ENCODE measurements around the gene SNX25.
"Not testable (repeated sequence)": the region's sequence is repeated elsewhere in the genome, so short reads cannot be mapped to it uniquely, and the experiment has no call there.

Gene SNX25

DNA sequence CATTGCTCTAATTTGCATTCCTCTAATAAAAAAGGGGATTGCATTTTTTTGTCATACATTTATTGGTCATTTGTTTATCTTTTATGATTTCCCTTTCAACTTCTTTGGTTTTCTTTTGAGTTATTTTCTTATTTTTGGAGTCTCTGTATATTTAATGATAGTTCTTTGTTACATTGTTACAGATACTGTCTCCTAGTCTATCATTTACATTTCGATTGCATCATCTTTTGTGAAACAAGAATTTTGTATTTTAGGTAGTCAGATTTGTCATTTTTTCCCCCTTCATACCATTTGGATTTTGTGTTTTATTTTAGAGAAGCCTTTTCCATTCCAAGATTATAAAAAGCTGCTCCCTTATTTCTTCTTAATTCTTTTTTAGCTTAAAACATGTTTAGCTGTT lies 37.1 kb downstream of the SNX25 start:
- no peaks in the 10 kb centered on the region for H3K27me3 ChIP-seq (ENCODE audit: insufficient read depth, low read length)
- H3K36me3 ChIP-seq (ENCODE audit: insufficient read depth, low read length): no peaks in the 10 kb centered on the region
- no peak overlapping the region for H3K4me3 ChIP-seq (ENCODE audit: low read length)
- H2AFZ ChIP-seq (ENCODE audit: low read depth, low read length): no peak overlapping the region
- H3K4me1 ChIP-seq (ENCODE audit: insufficient read depth, low read length): no peaks in the 10 kb centered on the region
- H3K9me3 ChIP-seq (ENCODE audit: low read length): peaks cover 2% of the 10 kb centered on the region

DNA sequence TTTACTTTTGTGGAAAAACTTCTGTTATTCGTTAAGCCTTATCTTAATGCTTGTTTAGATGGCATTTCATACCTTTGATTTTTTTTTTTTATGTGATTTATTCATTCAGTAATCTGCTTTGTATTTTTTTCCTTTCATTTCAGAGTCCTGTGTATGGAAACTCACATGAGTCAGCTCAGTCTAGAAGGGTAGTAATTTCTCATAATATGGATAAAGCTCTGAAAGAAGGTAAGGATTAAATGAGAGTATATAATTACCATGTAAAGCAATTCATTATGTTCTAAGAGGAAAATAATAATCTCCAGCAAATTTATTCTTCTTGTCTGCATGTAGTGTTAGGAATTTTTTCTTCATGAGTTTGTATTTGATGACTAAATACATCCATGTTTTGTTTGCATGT lies 37.8 kb downstream of the SNX25 start:
- Histone ChIP-seq H3K36me3 (ENCODE audit: insufficient read depth, low read length) (no peaks in the 10 kb centered on the region), H3K9me3 (ENCODE audit: low read length) (peaks cover 2% of the 10 kb centered on the region), H3K4me3 (ENCODE audit: low read length) (no peak overlapping the region), H2AFZ (ENCODE audit: low read depth, low read length) (no peak overlapping the region), H3K4me1 (ENCODE audit: insufficient read depth, low read length) (no peaks in the 10 kb centered on the region), H3K27me3 (ENCODE audit: insufficient read depth, low read length) (no peaks in the 10 kb centered on the region)

DNA sequence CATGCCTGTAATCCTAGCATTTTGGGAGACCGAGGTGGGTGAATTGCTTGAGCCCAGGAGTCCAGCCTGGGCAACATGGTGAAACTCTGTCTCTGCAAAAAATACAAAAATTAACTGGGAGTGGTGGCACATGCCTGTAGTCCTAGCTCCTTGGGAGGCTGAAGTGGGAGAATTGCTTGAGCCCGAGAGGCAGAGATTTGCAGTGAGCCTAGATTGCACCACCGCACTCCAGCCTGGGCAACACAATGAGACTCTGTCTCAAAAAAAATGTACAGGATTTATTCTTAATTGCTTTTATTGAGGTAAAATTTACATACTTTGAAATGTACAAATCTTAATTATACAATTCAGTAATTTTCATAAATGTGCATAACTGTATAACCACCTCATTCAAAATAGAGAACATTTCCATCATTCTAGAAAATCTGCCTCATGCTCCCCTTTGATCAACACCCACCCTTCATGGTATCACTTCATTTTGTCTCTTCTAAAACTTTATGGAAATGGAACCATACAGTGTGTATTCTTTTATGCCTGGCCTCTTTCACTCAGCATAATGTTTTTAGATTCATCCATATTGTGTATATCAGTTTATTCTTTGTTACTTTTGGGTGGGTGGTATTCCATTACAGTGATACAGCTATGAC lies 39.1 kb downstream of the SNX25 start:
- peaks cover 2% of the 10 kb centered on the region for H3K9me3 ChIP-seq (ENCODE audit: low read length)
- no peaks in the 10 kb centered on the region for H3K4me1 ChIP-seq (ENCODE audit: insufficient read depth, low read length)
- H3K4me3 ChIP-seq (ENCODE audit: low read length): no peak overlapping the region
- no peaks in the 10 kb centered on the region for H3K27me3 ChIP-seq (ENCODE audit: insufficient read depth, low read length)
- H2AFZ ChIP-seq (ENCODE audit: low read depth, low read length): no peak overlapping the region
- H3K36me3 ChIP-seq (ENCODE audit: insufficient read depth, low read length): no peaks in the 10 kb centered on the region

DNA sequence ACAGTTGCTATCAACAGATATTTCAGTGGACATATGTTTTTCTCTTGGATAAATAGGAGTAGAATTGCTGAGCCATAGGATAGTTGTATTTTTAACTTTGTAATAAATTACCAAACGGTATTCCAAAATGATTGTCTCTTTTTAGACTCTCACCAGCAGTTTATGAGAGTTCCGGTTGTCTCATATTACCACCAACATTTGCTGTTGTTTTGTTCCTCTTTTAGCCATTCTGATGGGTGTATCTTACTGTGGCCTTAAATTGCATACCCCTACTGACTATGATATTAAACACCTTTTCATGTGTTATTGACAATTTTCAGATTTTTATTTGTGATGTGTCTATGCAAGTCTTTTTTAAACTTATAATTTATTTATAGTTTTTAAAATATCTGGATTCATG lies 39.7 kb downstream of the SNX25 start:
- H2AFZ ChIP-seq (ENCODE audit: low read depth, low read length): no peak overlapping the region
- no peaks in the 10 kb centered on the region for H3K36me3 ChIP-seq (ENCODE audit: insufficient read depth, low read length)
- H3K4me1 ChIP-seq (ENCODE audit: insufficient read depth, low read length): no peaks in the 10 kb centered on the region
- H3K27me3 ChIP-seq (ENCODE audit: insufficient read depth, low read length): no peaks in the 10 kb centered on the region
- peaks cover 2% of the 10 kb centered on the region for H3K9me3 ChIP-seq (ENCODE audit: low read length)
- no peak overlapping the region for H3K4me3 ChIP-seq (ENCODE audit: low read length)

DNA sequence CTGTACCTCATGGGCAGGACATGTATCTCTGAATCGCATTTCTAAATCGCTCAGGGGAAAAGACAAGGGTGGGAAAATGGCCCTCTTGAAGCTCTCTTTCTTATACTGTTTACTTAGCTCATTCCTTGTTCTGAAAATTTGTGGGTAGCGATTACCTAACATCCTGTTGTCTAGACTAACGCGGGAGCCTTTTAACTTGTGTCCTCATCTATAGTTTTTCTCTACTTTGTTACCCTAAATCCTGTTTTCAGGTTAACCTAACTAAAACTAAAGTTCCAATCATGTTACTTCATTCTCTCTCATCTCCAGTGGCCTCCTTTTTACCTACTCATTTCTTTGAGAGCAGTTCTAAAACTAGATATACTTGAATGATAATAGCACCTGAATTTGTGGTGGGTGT lies 45.0 kb downstream of the SNX25 start:
- no peaks in the 10 kb centered on the region for H3K27me3 ChIP-seq (ENCODE audit: insufficient read depth, low read length)
- no peaks in the 10 kb centered on the region for H3K4me1 ChIP-seq (ENCODE audit: insufficient read depth, low read length)
- H3K4me3 ChIP-seq (ENCODE audit: low read length): no peak overlapping the region
- peaks cover 2% of the 10 kb centered on the region for H3K36me3 ChIP-seq (ENCODE audit: insufficient read depth, low read length)
- H3K9me3 ChIP-seq (ENCODE audit: low read length): peaks cover 2% of the 10 kb centered on the region
- H2AFZ ChIP-seq (ENCODE audit: low read depth, low read length): no peak overlapping the region

DNA sequence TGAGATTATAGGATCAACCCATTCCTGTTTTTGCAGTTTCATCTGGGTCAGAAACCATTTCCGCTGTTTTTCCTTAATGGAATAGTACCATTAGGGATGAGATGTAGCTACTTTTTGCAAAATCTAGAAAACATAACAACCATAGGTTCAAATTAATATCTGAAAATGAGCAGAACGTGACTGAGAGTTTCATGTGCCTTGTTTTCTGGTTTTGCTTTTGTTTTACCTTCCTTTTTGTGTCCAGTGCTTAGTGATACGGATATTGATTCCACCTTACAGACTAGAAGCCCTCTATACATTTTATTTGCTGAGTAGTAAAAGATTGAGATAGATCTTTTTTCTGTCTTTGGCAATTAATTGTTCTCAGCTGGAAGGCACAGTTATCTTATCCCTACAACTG lies 46.5 kb downstream of the SNX25 start:
- Histone ChIP-seq H3K4me3 (ENCODE audit: low read length) (no peak overlapping the region), H3K27me3 (ENCODE audit: insufficient read depth, low read length) (no peaks in the 10 kb centered on the region), H2AFZ (ENCODE audit: low read depth, low read length) (no peak overlapping the region), H3K36me3 (ENCODE audit: insufficient read depth, low read length) (peaks cover 2% of the 10 kb centered on the region), H3K4me1 (ENCODE audit: insufficient read depth, low read length) (no peaks in the 10 kb centered on the region), H3K9me3 (ENCODE audit: low read length) (no peaks in the 10 kb centered on the region)

DNA sequence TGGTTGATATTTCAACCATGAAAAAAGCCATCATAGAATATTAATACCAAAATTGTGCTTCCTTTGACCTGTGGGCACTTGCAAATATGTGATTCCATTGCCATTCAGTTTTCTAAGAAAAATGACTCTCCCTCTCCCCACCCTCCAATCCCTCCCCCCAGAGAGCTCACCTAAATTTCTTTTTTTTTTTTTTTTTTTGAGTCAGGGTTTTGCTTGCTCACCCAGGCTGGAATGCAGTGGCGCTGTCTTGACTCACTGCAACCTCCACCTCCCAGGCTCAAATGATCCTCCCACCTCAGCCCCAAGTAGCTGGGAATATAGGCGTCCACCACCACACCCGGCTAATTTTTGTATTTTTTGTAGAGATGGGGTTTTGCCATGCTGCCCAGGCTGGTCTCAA lies 47.0 kb downstream of the SNX25 start:
- Histone ChIP-seq H3K4me3 (ENCODE audit: low read length) (no peak overlapping the region), H3K36me3 (ENCODE audit: insufficient read depth, low read length) (peaks cover 2% of the 10 kb centered on the region), H3K4me1 (ENCODE audit: insufficient read depth, low read length) (no peaks in the 10 kb centered on the region), H2AFZ (ENCODE audit: low read depth, low read length) (no peak overlapping the region), H3K9me3 (ENCODE audit: low read length) (no peaks in the 10 kb centered on the region), H3K27me3 (ENCODE audit: insufficient read depth, low read length) (no peaks in the 10 kb centered on the region)

DNA sequence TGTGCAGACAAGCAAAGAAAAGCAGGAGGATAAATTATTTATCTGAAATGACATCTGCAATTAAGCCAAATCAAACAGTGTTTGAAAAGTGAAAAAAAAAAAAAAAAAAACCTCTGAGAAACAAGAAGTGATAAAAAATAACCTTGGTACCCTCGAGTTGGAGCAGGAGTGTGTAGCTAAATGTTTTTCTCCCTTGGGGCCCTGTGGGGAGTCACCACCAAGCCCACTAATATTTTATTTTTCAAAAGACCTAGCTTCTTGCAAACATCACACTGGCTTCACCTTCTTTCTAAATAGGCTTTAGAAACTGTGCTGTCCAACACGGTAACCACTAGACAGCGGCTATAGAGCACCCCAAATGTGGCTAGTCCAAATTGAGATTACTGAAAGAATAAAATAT lies 47.7 kb downstream of the SNX25 start:
- Histone ChIP-seq H3K4me3 (ENCODE audit: low read length) (no peak overlapping the region), H2AFZ (ENCODE audit: low read depth, low read length) (no peak overlapping the region), H3K9me3 (ENCODE audit: low read length) (no peaks in the 10 kb centered on the region), H3K4me1 (ENCODE audit: insufficient read depth, low read length) (no peaks in the 10 kb centered on the region), H3K27me3 (ENCODE audit: insufficient read depth, low read length) (no peaks in the 10 kb centered on the region), H3K36me3 (ENCODE audit: insufficient read depth, low read length) (peaks cover 2% of the 10 kb centered on the region)

DNA sequence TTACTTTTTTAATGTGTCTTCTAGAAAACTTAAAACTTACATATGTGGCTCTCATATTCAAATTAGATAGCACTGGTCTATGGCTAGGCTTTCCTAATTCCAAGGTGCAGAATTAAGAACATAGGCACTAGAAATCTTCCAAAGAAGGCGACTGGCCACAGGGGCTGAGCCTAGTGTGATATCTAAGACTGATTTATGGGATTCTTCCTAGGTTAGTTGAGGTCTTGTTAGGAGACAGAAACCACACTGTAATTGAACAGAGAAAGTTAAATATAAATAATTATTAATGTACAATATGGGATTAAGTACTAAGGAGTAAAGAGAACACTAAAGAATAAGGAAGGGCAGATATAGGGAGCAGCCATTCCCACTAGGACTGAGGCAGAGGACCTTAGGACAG lies 48.3 kb downstream of the SNX25 start:
- Histone ChIP-seq H3K4me3 (ENCODE audit: low read length) (no peak overlapping the region), H3K36me3 (ENCODE audit: insufficient read depth, low read length) (peaks cover 2% of the 10 kb centered on the region), H3K9me3 (ENCODE audit: low read length) (no peaks in the 10 kb centered on the region), H3K27me3 (ENCODE audit: insufficient read depth, low read length) (no peaks in the 10 kb centered on the region), H2AFZ (ENCODE audit: low read depth, low read length) (no peak overlapping the region), H3K4me1 (ENCODE audit: insufficient read depth, low read length) (no peaks in the 10 kb centered on the region)

DNA sequence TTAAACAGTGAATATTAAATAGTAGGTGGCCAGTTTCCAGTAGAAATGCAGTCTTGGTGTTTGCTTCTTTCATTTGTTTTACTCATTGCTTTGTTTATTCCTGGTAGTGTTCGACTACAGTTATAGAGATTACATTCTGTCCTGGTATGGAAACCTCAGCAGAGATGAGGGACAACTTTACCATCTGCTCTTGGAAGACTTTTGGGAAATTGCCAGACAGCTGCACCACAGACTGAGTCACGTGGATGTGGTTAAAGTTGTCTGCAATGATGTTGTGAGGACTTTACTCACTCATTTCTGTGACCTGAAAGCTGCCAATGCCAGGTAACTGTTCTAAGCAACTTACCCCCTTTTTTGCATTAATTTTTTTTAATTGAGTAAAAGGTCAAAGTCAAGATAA lies 49.3 kb downstream of the SNX25 start:
- H3K4me1 ChIP-seq (ENCODE audit: insufficient read depth, low read length); H3K36me3 ChIP-seq (ENCODE audit: insufficient read depth, low read length); H3K4me3 ChIP-seq (ENCODE audit: low read length); H3K9me3 ChIP-seq (ENCODE audit: low read length); H2AFZ ChIP-seq (ENCODE audit: low read depth, low read length); H3K27me3 ChIP-seq (ENCODE audit: insufficient read depth, low read length): not testable (repeated sequence)

DNA sequence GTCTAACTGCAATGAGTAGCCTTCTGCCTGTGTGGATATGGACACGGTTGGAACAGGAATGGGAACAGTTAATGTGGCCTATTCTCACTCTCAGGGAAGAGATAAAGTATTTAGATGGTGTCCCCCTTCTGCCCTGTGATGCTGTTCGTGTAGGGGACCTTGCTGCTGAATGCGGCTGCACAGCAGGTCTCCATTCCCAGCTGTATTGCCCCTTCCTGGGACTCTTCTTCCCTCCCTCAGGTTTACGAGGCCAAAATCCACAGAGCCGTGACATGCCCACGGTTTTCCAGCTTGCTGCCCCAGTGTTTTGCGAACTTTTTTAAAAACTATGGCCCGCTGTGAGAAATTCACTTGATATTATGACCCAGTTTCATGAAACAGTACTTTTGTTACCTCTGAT lies 50.3 kb downstream of the SNX25 start:
- no peak overlapping the region for H3K4me3 ChIP-seq (ENCODE audit: low read length)
- H3K9me3 ChIP-seq (ENCODE audit: low read length): no peaks in the 10 kb centered on the region
- no peaks in the 10 kb centered on the region for H3K4me1 ChIP-seq (ENCODE audit: insufficient read depth, low read length)
- no peaks in the 10 kb centered on the region for H3K27me3 ChIP-seq (ENCODE audit: insufficient read depth, low read length)
- no peak overlapping the region for H2AFZ ChIP-seq (ENCODE audit: low read depth, low read length)
- H3K36me3 ChIP-seq (ENCODE audit: insufficient read depth, low read length): peaks cover 7% of the 10 kb centered on the region

DNA sequence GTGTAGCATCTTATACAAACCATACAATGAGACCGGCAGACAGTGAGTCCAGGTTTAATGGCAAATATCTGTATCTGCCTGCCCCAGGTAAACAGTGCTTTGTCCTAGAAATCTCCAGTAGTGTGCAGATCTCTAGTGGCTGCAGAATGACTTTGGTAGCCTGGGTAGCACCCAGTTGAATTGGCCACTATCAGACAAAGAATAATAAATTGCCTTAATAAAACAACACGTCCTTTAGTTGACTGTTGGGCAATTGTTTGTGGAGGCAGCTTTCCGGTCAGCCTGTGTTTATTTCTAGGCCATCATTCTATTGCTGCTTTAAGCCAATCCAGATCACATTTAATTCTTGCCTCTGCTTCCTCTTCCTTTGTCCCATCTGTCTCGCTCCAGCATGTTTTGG lies 52.5 kb downstream of the SNX25 start:
- H2AFZ ChIP-seq (ENCODE audit: low read depth, low read length): no peak overlapping the region
- no peaks in the 10 kb centered on the region for H3K4me1 ChIP-seq (ENCODE audit: insufficient read depth, low read length)
- no peaks in the 10 kb centered on the region for H3K9me3 ChIP-seq (ENCODE audit: low read length)
- peaks cover 9% of the 10 kb centered on the region for H3K36me3 ChIP-seq (ENCODE audit: insufficient read depth, low read length)
- H3K27me3 ChIP-seq (ENCODE audit: insufficient read depth, low read length): no peaks in the 10 kb centered on the region
- H3K4me3 ChIP-seq (ENCODE audit: low read length): no peak overlapping the region

DNA sequence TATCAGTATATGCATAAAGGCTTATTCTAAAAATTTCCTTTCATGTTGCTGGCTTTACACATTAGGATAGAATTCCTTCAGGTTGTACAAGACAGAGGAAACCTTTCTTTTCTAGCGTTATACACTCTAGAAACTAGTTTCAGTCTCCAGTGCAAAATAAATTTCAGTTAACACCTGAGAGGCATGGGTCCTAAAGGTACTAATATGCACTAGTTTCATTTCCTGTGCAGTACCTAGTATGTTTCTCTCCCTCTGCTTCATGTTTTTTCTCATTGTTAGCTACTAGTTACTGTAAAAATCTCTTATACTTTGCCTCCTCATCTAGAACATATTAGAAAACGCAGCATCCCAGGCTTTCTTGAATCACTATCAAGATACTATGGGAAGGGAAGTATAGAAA lies 54.0 kb downstream of the SNX25 start:
- Histone ChIP-seq H3K4me3 (ENCODE audit: low read length) (no peak overlapping the region), H3K27me3 (ENCODE audit: insufficient read depth, low read length) (no peaks in the 10 kb centered on the region), H3K36me3 (ENCODE audit: insufficient read depth, low read length) (peaks cover 17% of the 10 kb centered on the region), H3K4me1 (ENCODE audit: insufficient read depth, low read length) (no peaks in the 10 kb centered on the region), H2AFZ (ENCODE audit: low read depth, low read length) (no peak overlapping the region), H3K9me3 (ENCODE audit: low read length) (no peaks in the 10 kb centered on the region)

DNA sequence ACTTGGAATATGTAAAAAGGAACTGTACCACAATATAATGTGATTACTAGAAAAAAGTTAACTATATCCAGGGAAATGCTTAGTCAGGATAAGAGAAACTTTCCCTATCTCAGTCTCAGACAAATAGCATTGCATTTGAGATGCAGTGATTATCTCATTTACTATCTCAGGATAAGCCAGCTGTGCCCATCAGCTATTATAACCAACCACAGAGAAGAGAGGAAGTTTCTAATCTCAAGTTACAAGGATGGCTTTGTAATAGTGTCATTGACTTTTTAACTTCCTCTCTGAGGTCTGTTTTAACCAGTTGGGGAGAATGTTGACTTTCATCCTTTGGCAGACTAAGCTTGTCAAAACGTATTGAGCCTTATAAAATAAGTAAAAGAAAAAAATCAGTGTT lies 56.5 kb downstream of the SNX25 start:
- Histone ChIP-seq H3K27me3 (ENCODE audit: insufficient read depth, low read length) (no peaks in the 10 kb centered on the region), H3K36me3 (ENCODE audit: insufficient read depth, low read length) (peaks cover 21% of the 10 kb centered on the region), H3K4me3 (ENCODE audit: low read length) (no peak overlapping the region), H3K4me1 (ENCODE audit: insufficient read depth, low read length) (no peaks in the 10 kb centered on the region), H2AFZ (ENCODE audit: low read depth, low read length) (no peak overlapping the region), H3K9me3 (ENCODE audit: low read length) (no peaks in the 10 kb centered on the region)
